OCI-LY1 (cell line): Measurements from ENCODE around the gene OR10J4.

Experiments
- H2AFZ ChIP-seq: fragments of 200-600 bp; sonication (generic), shearing (Covaris generic); 2 replicates; pipeline ENCODE4 v1.6.0; 2014; ENCODE audit warnings: antibody characterized with exemption, mild to moderate bottlenecking, low read length
- H3F3A ChIP-seq: fragments of 200-600 bp; sonication (generic), shearing (Covaris generic); 2 replicates; pipeline ENCODE4 v1.6.0; 2014; ENCODE audit warnings: mild to moderate bottlenecking, antibody characterized with exemption, low read length, moderate library complexity; ENCODE audit not compliant: insufficient read depth
- H3K27ac ChIP-seq: fragments of 200-600 bp; sonication (generic); 2 replicates; pipeline ENCODE4 v1.5.1; 2014; ENCODE audit warnings: low read length, mixed run types, mild to moderate bottlenecking, low read depth; ENCODE audit not compliant: poor library complexity, severe bottlenecking
- H3K27me3 ChIP-seq: fragments of 200-600 bp; sonication (generic); 2 replicates; pipeline ENCODE4 v1.6.0; 2014; ENCODE audit warnings: antibody characterized with exemption, mild to moderate bottlenecking, low read length, moderate library complexity; ENCODE audit not compliant: insufficient read depth
- H3K36me3 ChIP-seq: fragments of 200-600 bp; sonication (generic); 2 replicates; pipeline ENCODE4 v1.6.1; 2014; ENCODE audit warnings: mild to moderate bottlenecking, antibody characterized with exemption, low read length, moderate library complexity, mixed read lengths; ENCODE audit not compliant: insufficient read depth
- H3K4me1 ChIP-seq: fragments of 200-600 bp; sonication (generic); 2 replicates; pipeline ENCODE4 v1.5.1; 2014; ENCODE audit warnings: mild to moderate bottlenecking, low read length, moderate library complexity; ENCODE audit not compliant: insufficient read depth, severe bottlenecking
- H3K4me2 ChIP-seq: fragments of 200-600 bp; sonication (generic), shearing (Covaris generic); 2 replicates; pipeline ENCODE4 v1.6.1; 2014; ENCODE audit warnings: low read length
- H3K4me3 ChIP-seq: fragments of 200-600 bp; sonication (generic); 2 replicates; pipeline ENCODE4 v1.5.1; 2014; ENCODE audit warnings: low read length, low read depth, mild to moderate bottlenecking, mixed read lengths; ENCODE audit not compliant: poor library complexity, severe bottlenecking
- H3K79me2 ChIP-seq: fragments of 200-600 bp; shearing (Covaris generic); 2 replicates; pipeline ENCODE4 v1.6.1; 2016; ENCODE audit warnings: mixed run types, low read length, mixed read lengths; ENCODE audit not compliant: insufficient read depth
- H3K9ac ChIP-seq: fragments of 200-600 bp; sonication (generic), shearing (Covaris generic); 2 replicates; pipeline ENCODE4 v1.6.1; 2014; ENCODE audit warnings: mild to moderate bottlenecking, low read length, mixed read lengths
- H3K9me2 ChIP-seq: fragments of 200-600 bp; sonication (generic), shearing (Covaris generic); 2 replicates; pipeline ENCODE4 v1.6.1; 2014; ENCODE audit warnings: low read depth, mild to moderate bottlenecking, low read length, mixed read lengths
- H3K9me3 ChIP-seq: fragments of 200-600 bp; shearing (Covaris generic); 2 replicates; pipeline ENCODE4 v1.6.1; 2014; ENCODE audit warnings: low read length, mixed read lengths
- H4K20me1 ChIP-seq: fragments of 200-600 bp; sonication (generic), shearing (Covaris generic); 2 replicates; pipeline ENCODE4 v1.6.0; 2016; ENCODE audit warnings: mild to moderate bottlenecking, low read length; ENCODE audit not compliant: insufficient read depth
- EZH2 ChIP-seq: fragments of 200-600 bp; sonication (generic), shearing (Covaris generic); IDR thresholded peaks from 2 replicates; pipeline ENCODE4 v1.8.0; 2017; ENCODE audit warnings: borderline replicate concordance, mixed run types, mild to moderate bottlenecking, antibody characterized with exemption, low read length, moderate library complexity, mixed read lengths
- TF ChIP-seq, protein P1 (sequence below): fragments of 200-600 bp; sonication (generic), shearing (Covaris generic); IDR thresholded peaks from 2 replicates; pipeline ENCODE4 v1.5.1; 2017; ENCODE audit warnings: mild to moderate bottlenecking, antibody characterized with exemption, low read length, moderate library complexity, mixed read lengths

OR10J4 gene

DNA sequence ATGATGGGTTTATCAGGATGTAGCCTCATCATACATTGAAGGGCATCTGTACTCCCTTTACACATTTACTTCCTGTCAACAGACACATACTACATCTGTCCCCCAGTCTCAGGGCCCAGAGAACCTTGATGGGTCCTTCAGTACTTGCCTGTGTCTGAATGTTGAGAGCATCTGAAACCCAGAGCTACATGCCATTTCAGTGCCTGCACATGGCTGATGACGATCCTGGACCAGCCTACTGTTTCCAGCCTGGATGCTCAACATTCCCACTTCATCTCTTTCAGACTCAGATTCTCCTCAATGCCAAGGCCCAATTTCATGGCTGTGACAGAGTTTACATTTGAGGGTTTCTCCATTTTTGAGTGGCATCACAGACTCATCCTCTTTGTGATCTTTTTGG, at the start of gene OR10J4:
Gene OR10J4, plus strand, starts transcription at position 301 of the 400 bp plus-strand sequence.
- H3K4me2 ChIP-seq: no peak within 1 kb of the TSS
- no peaks in the 10 kb centered on the region for H3K27me3 ChIP-seq
- no peak within 1 kb of the TSS for H3K4me3 ChIP-seq
- H3K36me3 ChIP-seq: no peaks in the 10 kb centered on the region
- H3K27ac ChIP-seq: no peak within 1 kb of the TSS
- H3K4me1 ChIP-seq: no peaks in the 10 kb centered on the region
- no peaks in the 10 kb centered on the region for H3K79me2 ChIP-seq
- H3K9me3 ChIP-seq: no peaks in the 10 kb centered on the region
- no peaks in the 10 kb centered on the region for H3K9me2 ChIP-seq
- H2AFZ ChIP-seq: no peak within 1 kb of the TSS
- no peak within 1 kb of the TSS for H3K9ac ChIP-seq
- no peak for TF ChIP-seq EZH2
- TF ChIP-seq, protein P1, sequence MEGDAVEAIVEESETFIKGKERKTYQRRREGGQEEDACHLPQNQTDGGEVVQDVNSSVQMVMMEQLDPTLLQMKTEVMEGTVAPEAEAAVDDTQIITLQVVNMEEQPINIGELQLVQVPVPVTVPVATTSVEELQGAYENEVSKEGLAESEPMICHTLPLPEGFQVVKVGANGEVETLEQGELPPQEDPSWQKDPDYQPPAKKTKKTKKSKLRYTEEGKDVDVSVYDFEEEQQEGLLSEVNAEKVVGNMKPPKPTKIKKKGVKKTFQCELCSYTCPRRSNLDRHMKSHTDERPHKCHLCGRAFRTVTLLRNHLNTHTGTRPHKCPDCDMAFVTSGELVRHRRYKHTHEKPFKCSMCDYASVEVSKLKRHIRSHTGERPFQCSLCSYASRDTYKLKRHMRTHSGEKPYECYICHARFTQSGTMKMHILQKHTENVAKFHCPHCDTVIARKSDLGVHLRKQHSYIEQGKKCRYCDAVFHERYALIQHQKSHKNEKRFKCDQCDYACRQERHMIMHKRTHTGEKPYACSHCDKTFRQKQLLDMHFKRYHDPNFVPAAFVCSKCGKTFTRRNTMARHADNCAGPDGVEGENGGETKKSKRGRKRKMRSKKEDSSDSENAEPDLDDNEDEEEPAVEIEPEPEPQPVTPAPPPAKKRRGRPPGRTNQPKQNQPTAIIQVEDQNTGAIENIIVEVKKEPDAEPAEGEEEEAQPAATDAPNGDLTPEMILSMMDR: no peak
- H4K20me1 ChIP-seq: no peaks in the 10 kb centered on the region
- no peaks in the 10 kb centered on the region for H3F3A ChIP-seq

DNA sequence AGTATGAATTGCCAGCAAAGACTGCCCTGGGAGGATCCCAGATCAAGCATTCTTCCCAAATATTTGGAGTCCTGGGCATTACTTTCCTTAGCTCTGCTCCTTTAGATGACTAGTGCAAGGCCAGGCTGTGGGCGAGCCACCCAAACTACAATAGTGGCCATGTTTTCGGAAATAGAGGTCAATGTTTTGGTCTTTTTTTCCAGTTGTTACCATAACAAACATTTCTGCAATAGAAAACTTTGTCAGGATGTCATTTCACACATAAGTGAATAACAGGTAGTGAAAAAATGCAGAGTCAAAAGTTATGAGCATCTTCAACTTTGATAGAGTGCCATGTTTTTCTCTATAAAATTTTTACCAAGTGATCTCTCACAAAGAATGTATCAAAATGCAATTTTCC, 25.2 kb upstream of the OR10J4 start:
- H4K20me1 ChIP-seq: no peaks in the 10 kb centered on the region
- H3K27ac ChIP-seq: no peak overlapping the region
- H3F3A ChIP-seq: no peaks in the 10 kb centered on the region
- no peak for TF ChIP-seq EZH2
- TF ChIP-seq, protein P1: no peak
- no peak overlapping the region for H3K9ac ChIP-seq
- no peak overlapping the region for H3K4me3 ChIP-seq
- H3K4me2 ChIP-seq: no peak overlapping the region
- no peaks in the 10 kb centered on the region for H3K36me3 ChIP-seq
- no peak overlapping the region for H2AFZ ChIP-seq
- H3K9me2 ChIP-seq: no peaks in the 10 kb centered on the region
- no peaks in the 10 kb centered on the region for H3K9me3 ChIP-seq
- H3K4me1 ChIP-seq: no peaks in the 10 kb centered on the region
- H3K27me3 ChIP-seq: no peaks in the 10 kb centered on the region
- no peaks in the 10 kb centered on the region for H3K79me2 ChIP-seq

DNA sequence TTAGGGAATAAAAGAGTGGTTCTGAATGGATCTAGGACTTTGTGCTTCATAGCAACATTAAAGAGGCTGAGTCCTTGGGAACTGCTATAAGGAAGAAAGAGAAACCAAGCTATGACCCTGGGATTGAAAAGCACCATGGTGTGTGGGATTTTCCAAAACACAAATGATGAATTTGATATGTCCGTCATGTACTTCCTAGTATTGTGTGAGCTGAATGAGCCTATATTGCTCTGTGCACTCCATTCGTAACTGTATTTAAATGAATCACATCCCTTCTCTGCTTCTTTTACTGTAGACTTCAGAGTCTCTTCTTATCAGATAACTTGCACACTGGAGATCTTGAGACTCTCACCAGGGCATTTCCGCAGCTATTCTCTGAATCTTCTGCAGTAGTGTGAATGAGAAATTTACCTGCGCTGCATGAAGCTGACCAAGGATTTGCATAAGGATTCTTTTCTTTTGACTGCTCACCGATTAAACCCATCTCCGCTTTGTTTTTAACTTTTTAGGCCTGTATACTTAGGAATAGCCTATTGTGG, 23.1 kb upstream of the OR10J4 start:
- no peak for TF ChIP-seq EZH2
- TF ChIP-seq, protein P1: no peak
- no peaks in the 10 kb centered on the region for H3K27me3 ChIP-seq
- H3F3A ChIP-seq: no peaks in the 10 kb centered on the region
- no peaks in the 10 kb centered on the region for H3K79me2 ChIP-seq
- H3K9me2 ChIP-seq: no peaks in the 10 kb centered on the region
- H3K4me1 ChIP-seq: no peaks in the 10 kb centered on the region
- no peak overlapping the region for H3K4me2 ChIP-seq
- H3K36me3 ChIP-seq: no peaks in the 10 kb centered on the region
- H3K9ac ChIP-seq: no peak overlapping the region
- no peak overlapping the region for H3K27ac ChIP-seq
- no peak overlapping the region for H2AFZ ChIP-seq
- H4K20me1 ChIP-seq: no peaks in the 10 kb centered on the region
- no peaks in the 10 kb centered on the region for H3K9me3 ChIP-seq
- H3K4me3 ChIP-seq: no peak overlapping the region
